PC-3 (cell line): ENCODE data around the gene UBE2D2. TPM values are rescaled to one million over a fixed set of nuclear protein-coding genes. Genes with fewer than 3 reads are reported as not detected.

Source experiments
- ATAC-seq: fragments of 200-7000 bp; cut with Tn5 transposase; 2 replicates; pipeline ENCODE4 v1.9.1; 2020; ENCODE audit warnings: mild to moderate bottlenecking, moderate library complexity
- BruUV-seq: library from RNA; stranded (reverse); fragments of 400-500 nt; replicated peaks from 2 replicates; lab custom pipeline; 2021; lab: Mats Ljungman, UMichigan
- CTCF ChIA-PET: fragments of 300-600 bp; sonication (Branson Sonifier 250); formaldehyde crosslinking; loops from one replicate; lab custom pipeline; 2022; ENCODE audit warnings: antibody characterized with exemption; lab: Charles Lee
- POLR2A ChIA-PET: fragments of 300-600 bp; sonication (Branson Sonifier 250); formaldehyde crosslinking; loops from one replicate; lab custom pipeline; 2022; ENCODE audit warnings: antibody characterized with exemption; ENCODE audit not compliant: unreplicated experiment; lab: Charles Lee
- DNase-seq: peaks from one replicate; pipeline ENCODE4 v3.0.0-alpha.2; 2015
- H2AFZ ChIP-seq: fragments of 300-600 bp; sonication (generic); 2 replicates; pipeline ENCODE4 v1.6.0; 2016; ENCODE audit warnings: antibody characterized with exemption, low read length
- H3F3A ChIP-seq: fragments of 300-600 bp; sonication (generic); one replicate; pipeline ENCODE4 v1.6.0; 2017; ENCODE audit warnings: antibody characterized with exemption, low read length, control low read depth, mild to moderate bottlenecking; ENCODE audit not compliant: unreplicated experiment
- H3K27ac ChIP-seq: fragments of 300-600 bp; sonication (generic); 2 replicates; pipeline ENCODE4 v1.5.1; 2016; ENCODE audit warnings: mild to moderate bottlenecking, low read length
- H3K27me3 ChIP-seq: fragments of 300-600 bp; sonication (generic); 2 replicates; pipeline ENCODE4 v1.6.1; 2016; ENCODE audit warnings: low read length, mixed read lengths
- H3K36me3 ChIP-seq: fragments of 300-600 bp; sonication (generic); 2 replicates; pipeline ENCODE4 v1.6.1; 2016; ENCODE audit warnings: low read depth, mixed run types, low read length, mixed read lengths
- H3K4me1 ChIP-seq: fragments of 300-600 bp; sonication (generic); 2 replicates; pipeline ENCODE4 v1.5.1; 2016; ENCODE audit warnings: low read length; ENCODE audit not compliant: insufficient read depth
- H3K4me2 ChIP-seq: fragments of 300-600 bp; sonication (generic); 2 replicates; pipeline ENCODE4 v1.6.0; 2016; ENCODE audit warnings: low read length
- H3K4me3 ChIP-seq: fragments of 300-600 bp; sonication (generic); 2 replicates; pipeline ENCODE4 v1.5.1; 2016; ENCODE audit warnings: mild to moderate bottlenecking, low read length, mixed read lengths
- H3K79me2 ChIP-seq: fragments of 300-600 bp; sonication (generic); 2 replicates; pipeline ENCODE4 v1.6.1; 2017; ENCODE audit warnings: low read length, mixed read lengths
- H3K9ac ChIP-seq: fragments of 300-600 bp; sonication (generic); 2 replicates; pipeline ENCODE4 v1.6.0; 2016; ENCODE audit warnings: mild to moderate bottlenecking, low read length
- H3K9me2 ChIP-seq: fragments of 300-600 bp; sonication (generic); replicated peaks from 2 replicates; pipeline ENCODE4 v1.6.1; 2016; ENCODE audit warnings: mixed run types, low read length, mixed read lengths
- H3K9me3 ChIP-seq: fragments of 300-600 bp; sonication (generic); 2 replicates; pipeline ENCODE4 v1.6.1; 2016; ENCODE audit warnings: low read length, mixed read lengths
- H4K20me1 ChIP-seq: fragments of 300-600 bp; sonication (generic); 2 replicates; pipeline ENCODE4 v1.6.1; 2016; ENCODE audit warnings: low read length, mixed read lengths
- EZH2 ChIP-seq: fragments of 300-600 bp; sonication (generic); IDR thresholded peaks from one replicate; pipeline ENCODE4 v1.6.1; 2017; ENCODE audit warnings: antibody characterized with exemption, mild to moderate bottlenecking, low read length; ENCODE audit not compliant: unreplicated experiment
- EZH2phosphoT487 ChIP-seq: fragments of 300-600 bp; sonication (generic); IDR thresholded peaks from 2 replicates; pipeline ENCODE4 v1.6.1; 2018; ENCODE audit warnings: mild to moderate bottlenecking, antibody characterized with exemption, low read length, borderline replicate concordance
- intact Hi-C: fragments of 100-400 bp; cut with micrococcal nuclease; formaldehyde crosslinking; loops from 2 replicates; pipeline ENCODE4 v1.9.0; 2023
- total RNA-seq: library from RNA; depleted of rRNA; stranded (reverse); fragments of >200 nt; gene quantifications from 2 replicates; pipeline ENCODE4 v1.2.3, GENCODE V29; 2014; rRNA removed
- TF ChIP-seq, protein P1 (sequence below): fragments of 300-600 bp; sonication (generic); conservative IDR thresholded peaks from 2 replicates; pipeline ENCODE4 v1.5.1; 2017; ENCODE audit warnings: antibody characterized with exemption, low read depth, mild to moderate bottlenecking, low read length

UBE2D2 gene
- total RNA-seq, 1 experiment from 2014 or later = 98.7 TPM

DNA sequence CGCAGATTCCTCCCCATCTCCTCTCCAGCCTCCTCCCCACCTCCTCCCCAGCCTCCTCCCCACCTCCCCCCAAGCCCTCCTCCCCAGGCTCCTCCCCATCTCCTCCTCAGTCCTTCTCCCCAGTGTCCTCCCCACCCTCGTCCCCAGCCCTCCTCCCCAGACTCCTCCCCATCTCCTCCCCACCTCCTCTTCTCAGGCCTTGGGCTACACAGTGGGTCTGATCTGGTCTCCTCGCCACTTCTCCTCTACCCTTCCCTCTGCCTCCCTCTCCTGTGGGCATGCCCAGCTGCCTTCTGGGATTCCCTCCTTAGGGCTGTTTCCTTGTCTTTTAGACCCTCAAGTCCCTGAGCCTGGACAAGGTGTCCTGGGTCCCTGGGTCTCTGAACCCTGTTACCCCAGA is 115.3 kb downstream of the UBE2D2 start:
- Histone ChIP-seq H3K27me3 (no peaks in the 10 kb centered on the region), H3K9me3 (no peaks in the 10 kb centered on the region), H4K20me1 (no peaks in the 10 kb centered on the region), H3K9ac (no peak overlapping the region), H3K4me2 (no peak overlapping the region), H3K79me2 (no peaks in the 10 kb centered on the region), H3K4me1 (no peaks in the 10 kb centered on the region), H3K4me3 (no peak overlapping the region), H2AFZ (no peak overlapping the region), H3K36me3 (no peaks in the 10 kb centered on the region), H3K27ac (no peak overlapping the region), H3F3A (no peaks in the 10 kb centered on the region), H3K9me2 (no peaks in the 10 kb centered on the region)
- TF ChIP-seq, protein P1, sequence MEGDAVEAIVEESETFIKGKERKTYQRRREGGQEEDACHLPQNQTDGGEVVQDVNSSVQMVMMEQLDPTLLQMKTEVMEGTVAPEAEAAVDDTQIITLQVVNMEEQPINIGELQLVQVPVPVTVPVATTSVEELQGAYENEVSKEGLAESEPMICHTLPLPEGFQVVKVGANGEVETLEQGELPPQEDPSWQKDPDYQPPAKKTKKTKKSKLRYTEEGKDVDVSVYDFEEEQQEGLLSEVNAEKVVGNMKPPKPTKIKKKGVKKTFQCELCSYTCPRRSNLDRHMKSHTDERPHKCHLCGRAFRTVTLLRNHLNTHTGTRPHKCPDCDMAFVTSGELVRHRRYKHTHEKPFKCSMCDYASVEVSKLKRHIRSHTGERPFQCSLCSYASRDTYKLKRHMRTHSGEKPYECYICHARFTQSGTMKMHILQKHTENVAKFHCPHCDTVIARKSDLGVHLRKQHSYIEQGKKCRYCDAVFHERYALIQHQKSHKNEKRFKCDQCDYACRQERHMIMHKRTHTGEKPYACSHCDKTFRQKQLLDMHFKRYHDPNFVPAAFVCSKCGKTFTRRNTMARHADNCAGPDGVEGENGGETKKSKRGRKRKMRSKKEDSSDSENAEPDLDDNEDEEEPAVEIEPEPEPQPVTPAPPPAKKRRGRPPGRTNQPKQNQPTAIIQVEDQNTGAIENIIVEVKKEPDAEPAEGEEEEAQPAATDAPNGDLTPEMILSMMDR = no peak
- ATAC-seq (no peak), DNase-seq (no peak)
- ChIA-PET POLR2A (no interaction called here), CTCF (no interaction called here)
- intact Hi-C loops = no loop called here
- no TSS peak for BruUV-seq

DNA sequence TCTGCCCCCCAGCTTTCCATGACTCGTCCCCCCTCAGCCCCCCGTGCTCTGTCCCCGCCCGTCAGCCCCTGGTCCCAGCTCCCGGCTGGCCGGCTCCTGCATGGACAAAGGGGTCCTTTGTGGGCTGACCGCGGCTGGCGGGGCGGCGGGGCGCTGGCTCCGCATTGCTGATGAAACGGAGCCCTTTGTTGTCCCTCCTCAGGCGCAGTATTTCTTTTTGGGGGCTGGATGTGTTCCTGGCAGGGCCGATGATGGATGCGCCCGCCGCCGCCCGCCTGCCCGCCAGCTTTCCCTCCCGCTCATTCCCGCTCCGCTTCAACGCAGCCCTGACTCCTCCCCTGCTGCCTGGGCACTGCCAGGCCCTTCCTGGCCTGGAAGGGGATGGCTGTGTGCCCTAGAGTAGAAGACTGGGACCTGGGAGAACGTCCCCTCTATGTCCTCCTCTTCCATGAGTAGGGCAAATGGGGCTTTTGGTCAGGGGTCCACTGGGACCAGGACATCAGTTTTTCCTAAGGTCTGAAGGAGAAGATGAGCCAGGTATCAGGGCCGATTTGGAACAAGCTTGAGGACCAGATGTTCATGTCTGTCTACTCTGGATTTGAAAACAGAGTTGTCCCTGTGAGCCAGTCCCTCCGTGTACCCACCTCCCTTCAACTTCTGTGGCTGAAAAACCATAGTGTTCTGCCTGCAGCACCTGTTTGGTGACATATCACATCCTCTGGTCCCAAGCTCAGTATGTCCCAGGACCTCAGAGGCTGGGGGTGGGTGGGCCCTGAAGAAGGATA is 116.0 kb downstream of the UBE2D2 start:
- intact Hi-C loops = no loop called here
- H3K9ac ChIP-seq = no peak overlapping the region
- ChIA-PET POLR2A (no interaction called here), CTCF (no interaction called here)
- no peak for ATAC-seq
- no peaks in the 10 kb centered on the region for H3K36me3 ChIP-seq
- no peaks in the 10 kb centered on the region for H3K9me3 ChIP-seq
- H3F3A ChIP-seq = no peaks in the 10 kb centered on the region
- no peaks in the 10 kb centered on the region for H3K79me2 ChIP-seq
- no peaks in the 10 kb centered on the region for H4K20me1 ChIP-seq
- no peaks in the 10 kb centered on the region for H3K27me3 ChIP-seq
- H3K27ac ChIP-seq = no peak overlapping the region
- no TSS peak for BruUV-seq
- H3K4me3 ChIP-seq = no peak overlapping the region
- no peak overlapping the region for H2AFZ ChIP-seq
- DNase-seq = no peak
- TF ChIP-seq EZH2phosphoT487 (no peak), EZH2 (no peak)
- TF ChIP-seq, protein P1 = no peak
- H3K4me1 ChIP-seq = no peaks in the 10 kb centered on the region
- H3K9me2 ChIP-seq = no peaks in the 10 kb centered on the region
- no peak overlapping the region for H3K4me2 ChIP-seq

Other genes with a start within 250 kb of the UBE2D2 start
- 35.1 and 39.3 TPM in 2 replicates for gene PAIP2, start 219.5 kb upstream of the UBE2D2 start, total RNA-seq
- gene SLC23A1, start 178.0 kb upstream of the UBE2D2 start, total RNA-seq = not detected in 2 replicates
- gene MZB1, start 171.4 kb upstream of the UBE2D2 start, total RNA-seq = 0.22 and 1.0 TPM in 2 replicates
- 1.9 and 2.2 TPM in 2 replicates for gene PROB1, start 166.2 kb upstream of the UBE2D2 start, total RNA-seq
- gene SPATA24, start 157.2 kb upstream of the UBE2D2 start, total RNA-seq = 1.4 and 3.1 TPM in 2 replicates
- gene DNAJC18, start 121.8 kb upstream of the UBE2D2 start, total RNA-seq = 3.2 and 4.4 TPM in 2 replicates
- gene ECSCR, start 98.6 kb upstream of the UBE2D2 start, total RNA-seq = 0.36 TPM in 1 of 2 replicates, not detected in the other
- not detected in 2 replicates for gene SMIM33, start 90.3 kb upstream of the UBE2D2 start, total RNA-seq
- gene STING1, start 78.6 kb upstream of the UBE2D2 start, total RNA-seq = 6.5 and 12.6 TPM in 2 replicates
- gene CXXC5, start 87.0 kb downstream of the UBE2D2 start, total RNA-seq = 31.1 and 42.4 TPM in 2 replicates
- gene PSD2, start 234.5 kb downstream of the UBE2D2 start, total RNA-seq = not detected in 2 replicates